NCI-H1105 treated with DMSO at 0.1 percent for 48 hours (cell line): ENCODE data around the gene ST6GALNAC3.
A peak's percentile ranks its signal among the peaks of the same experiment; 100 is the strongest.
"Not testable (repeated sequence)": the region's sequence is repeated elsewhere in the genome, so short reads cannot be mapped to it uniquely, and the experiment has no call there.

Source experiments
- DNase-seq: peaks from one replicate; lab custom pipeline; 2025; lab: John Stamatoyannopoulos, UW

The ST6GALNAC3 gene

GRCh38 chr1:76340056-76340455 lies 265.5 kb downstream of the ST6GALNAC3 start:
- DNase-seq: no peak

GRCh38 chr1:76341816-76342215 lies 267.3 kb downstream of the ST6GALNAC3 start:
- DNase-seq: not testable (repeated sequence)

DNA sequence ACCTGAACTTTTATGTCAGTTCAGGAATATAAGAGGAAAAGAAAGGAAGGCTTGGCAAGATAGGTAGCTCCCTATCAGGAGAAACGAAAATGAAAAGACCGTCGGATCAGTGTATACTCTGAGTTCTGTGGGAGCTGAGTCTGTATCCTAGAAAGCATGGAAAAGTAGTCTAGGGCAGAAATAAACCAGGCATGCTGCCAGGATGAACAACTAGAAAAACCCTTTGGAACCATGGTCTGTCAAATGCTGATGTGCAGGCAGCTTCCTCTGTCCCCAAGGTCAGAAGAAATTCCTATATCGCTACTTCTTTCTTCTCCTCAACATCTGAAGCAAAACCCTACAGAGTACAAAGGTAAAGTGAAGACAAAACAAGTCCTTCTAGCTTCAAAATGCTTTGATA lies 268.8 kb downstream of the ST6GALNAC3 start:
- DNase-seq: no peak

DNA sequence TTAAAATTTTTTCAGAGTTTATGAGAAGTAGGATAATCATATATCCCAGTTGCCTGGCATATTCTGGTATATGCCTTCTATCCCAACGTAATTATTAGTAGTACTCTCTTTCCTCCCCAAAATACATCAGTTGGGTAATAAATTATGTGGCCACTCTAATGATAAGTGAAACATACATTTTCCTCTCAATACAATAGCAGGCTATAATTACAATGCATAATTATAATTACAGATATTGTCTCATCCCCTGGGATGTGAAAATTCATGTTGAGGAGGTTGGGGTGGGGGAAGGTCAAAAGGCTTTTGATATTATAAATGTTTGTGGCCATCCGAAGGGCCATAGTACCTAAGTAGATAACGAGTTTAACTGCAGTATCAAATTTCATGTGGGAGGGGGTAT lies 277.1 kb downstream of the ST6GALNAC3 start:
- DNase-seq: peak; percentile 65

DNA sequence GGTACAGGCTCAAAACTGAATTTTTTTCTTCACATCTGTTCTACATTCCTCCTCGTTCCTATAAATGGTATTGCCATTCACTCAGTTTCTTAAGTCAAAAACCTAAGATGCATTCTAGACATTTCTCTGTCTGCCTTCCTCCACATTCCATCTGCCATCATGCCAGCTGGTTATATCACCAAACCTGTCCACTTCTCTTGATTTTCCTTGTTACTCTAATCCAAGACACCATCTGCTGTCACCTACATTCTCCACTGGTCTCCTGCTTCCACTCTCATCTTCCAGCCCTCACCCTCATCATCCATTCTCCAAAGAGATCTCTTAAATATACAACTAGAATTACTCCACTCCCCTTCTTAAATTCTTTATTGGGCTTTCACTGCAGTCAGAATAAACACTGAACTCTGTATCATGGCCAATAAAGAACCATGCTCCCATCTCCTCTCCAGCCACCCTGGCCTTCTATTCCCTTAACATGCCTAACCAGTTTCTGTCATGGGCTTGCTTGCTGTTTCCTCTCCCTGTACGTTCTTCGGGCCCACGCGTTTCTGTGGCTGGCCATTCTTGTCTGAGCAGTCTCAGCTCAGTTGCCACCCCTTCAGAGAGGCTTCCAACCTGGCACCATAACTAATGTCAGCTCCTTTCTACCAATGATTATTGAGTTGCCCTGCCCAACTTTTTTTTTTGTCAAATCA lies 278.3 kb downstream of the ST6GALNAC3 start:
- DNase-seq: no peak

DNA sequence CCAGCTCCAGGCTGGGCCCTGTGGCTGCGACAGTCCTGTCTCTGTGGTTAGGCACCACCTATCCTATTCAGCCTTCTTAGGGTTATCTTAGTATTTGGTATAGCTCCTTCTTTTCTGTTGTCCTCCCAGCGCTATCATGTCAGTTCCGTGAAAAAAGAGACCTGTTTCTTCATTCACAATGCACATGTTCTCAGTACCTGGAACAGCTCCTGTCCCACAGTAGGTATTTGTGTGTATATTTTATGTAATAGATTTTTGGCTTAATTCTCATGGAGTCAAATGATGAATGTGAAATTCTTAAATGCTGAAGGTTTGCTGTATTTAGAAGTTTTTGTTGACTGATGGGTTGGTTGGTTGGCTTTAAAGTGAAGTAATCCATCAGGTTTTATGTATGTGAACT lies 279.7 kb downstream of the ST6GALNAC3 start:
- DNase-seq: no peak

- DNase-seq: no peak
Measured at GRCh38 chr1:76366726-76367125, 292.2 kb downstream of the ST6GALNAC3 start.

- DNase-seq: peak; percentile 12
Measured at GRCh38 chr1:76371941-76372340, 297.4 kb downstream of the ST6GALNAC3 start.

DNA sequence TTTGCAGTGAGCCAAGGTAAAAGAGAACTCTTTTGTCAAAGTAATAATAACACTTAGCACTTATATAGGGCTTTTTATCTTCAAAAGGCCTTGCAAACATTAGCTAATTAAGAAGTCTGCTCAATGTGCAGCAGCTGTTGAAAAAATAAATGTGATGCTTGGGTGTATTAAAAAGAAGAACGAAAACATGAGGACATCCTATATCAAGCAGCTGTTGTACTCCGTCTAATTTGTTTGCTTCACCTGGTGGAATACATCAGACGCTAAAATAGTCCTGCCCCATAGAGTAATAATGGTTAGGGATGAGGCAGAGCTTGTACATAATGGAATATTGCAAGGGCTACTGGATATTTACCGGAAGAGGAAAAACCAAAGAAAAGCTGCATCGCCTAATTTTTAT lies 299.5 kb downstream of the ST6GALNAC3 start:
- DNase-seq: peak; percentile 95

GRCh38 chr1:76377247-76377646 lies 302.7 kb downstream of the ST6GALNAC3 start:
- no peak for DNase-seq

GRCh38 chr1:76379506-76379905 lies 305.0 kb downstream of the ST6GALNAC3 start:
- DNase-seq: no peak

DNA sequence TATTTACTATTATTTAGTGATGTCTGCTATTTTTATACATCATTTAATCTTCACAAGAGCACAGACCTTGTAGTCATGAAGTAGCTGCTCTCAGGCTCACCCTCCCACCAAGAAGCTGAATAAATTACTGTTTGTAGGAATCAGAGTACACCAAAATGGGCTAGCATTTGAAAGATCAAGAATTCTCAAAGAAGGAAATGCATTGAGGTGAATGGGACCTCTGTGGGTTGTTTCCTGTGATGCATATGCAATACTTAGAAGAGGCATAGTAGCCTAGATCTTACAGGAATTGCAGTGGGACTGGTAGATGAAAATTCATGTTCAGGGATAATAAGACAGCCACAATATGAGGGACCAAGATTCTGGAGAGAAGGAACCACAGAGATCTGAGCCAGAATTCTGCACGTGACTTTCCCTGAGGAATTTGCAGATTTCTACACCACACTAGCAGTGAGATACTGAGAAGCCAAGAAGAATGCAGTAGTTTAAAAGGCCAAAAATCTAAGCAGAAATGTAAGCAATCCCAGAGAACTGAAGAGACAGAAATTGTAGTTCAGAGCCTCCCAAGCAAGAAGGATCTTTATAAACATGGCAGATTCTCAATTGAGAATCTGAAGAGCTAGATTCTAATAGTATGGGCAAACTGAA lies 307.0 kb downstream of the ST6GALNAC3 start:
- no peak for DNase-seq

DNA sequence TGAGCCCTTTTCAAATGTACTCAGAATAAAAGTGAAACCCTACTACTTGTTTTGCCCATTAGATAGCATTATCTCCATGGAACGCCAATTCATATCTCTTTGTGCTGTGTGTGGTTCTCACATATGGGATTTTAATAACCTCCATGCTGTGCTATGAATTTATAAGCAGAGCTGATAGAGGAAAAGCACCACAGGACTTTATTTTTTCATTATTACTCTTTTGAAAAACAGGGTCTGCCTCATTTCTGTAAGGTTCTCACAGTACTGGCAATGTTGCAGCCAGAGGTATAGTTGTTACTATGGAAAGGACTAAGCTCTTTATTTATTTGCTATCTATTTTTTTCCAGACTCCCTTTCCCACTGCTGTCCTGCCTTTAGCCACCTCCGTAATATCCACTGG lies 313.7 kb downstream of the ST6GALNAC3 start:
- no peak for DNase-seq

GRCh38 chr1:76390456-76390855 lies 315.9 kb downstream of the ST6GALNAC3 start:
- DNase-seq: peak; percentile 44

GRCh38 chr1:76395059-76395458 lies 320.5 kb downstream of the ST6GALNAC3 start:
- DNase-seq: no peak

DNA sequence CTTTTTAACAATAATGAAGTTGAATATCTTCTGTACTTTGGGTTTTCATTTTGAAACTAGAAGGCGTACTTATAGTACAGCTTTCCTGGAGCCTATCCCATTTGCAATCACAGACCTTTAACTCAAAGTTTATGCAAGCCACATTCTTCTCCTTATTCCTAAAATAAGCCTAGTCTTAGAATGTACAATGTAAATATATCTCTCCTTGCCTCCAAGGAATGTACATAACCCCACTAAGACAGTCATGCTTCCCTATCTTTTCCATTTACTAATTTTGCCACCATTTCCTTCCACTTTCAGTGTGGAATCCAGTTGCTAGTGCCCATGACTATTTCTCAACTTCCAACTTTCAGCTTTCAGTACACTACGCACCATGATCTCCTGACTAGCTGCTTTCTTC lies 327.6 kb downstream of the ST6GALNAC3 start:
- no peak for DNase-seq

DNA sequence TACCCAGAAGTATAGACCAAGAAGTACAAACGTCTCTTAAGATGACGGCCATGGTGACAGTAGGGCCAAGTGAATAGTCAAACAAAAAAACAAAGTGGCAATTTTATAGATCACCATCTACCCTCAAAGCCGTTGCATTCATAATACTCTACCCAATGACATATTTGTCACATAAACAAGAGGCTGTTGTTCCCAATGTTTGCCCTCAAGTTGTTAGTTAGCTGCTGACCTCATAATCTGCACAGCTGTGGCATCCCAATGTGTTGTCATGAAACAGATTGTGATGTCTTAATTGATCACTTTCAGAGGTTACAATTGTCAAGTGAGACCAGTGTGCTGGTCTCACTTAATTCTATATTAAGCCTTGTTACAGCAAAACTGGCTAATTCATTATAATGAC lies 333.8 kb downstream of the ST6GALNAC3 start:
- DNase-seq: no peak

DNA sequence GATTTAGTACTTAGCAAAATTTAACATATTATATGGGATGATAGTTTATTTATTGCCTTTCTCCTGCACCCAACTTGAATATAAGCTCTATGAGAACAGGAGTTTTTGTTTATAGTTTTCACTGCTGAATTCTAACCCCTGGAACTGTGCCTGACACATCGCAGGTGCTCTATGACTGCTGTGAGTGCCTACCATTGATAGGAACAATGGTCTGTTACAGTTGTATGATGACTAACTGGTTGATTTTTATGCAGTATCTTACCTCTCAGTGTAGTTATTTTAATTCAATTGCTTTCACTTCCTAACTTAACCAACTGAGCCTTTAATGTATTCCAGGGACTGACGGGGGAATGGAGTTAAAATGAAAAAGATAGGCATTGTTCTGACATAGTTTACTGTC lies 336.0 kb downstream of the ST6GALNAC3 start:
- no peak for DNase-seq

GRCh38 chr1:76418531-76418930 lies 344.0 kb downstream of the ST6GALNAC3 start:
- DNase-seq: no peak

GRCh38 chr1:76419603-76420002 lies 345.1 kb downstream of the ST6GALNAC3 start:
- DNase-seq: no peak

GRCh38 chr1:76425201-76426145 lies 350.9 kb downstream of the ST6GALNAC3 start:
- DNase-seq: no peak

DNA sequence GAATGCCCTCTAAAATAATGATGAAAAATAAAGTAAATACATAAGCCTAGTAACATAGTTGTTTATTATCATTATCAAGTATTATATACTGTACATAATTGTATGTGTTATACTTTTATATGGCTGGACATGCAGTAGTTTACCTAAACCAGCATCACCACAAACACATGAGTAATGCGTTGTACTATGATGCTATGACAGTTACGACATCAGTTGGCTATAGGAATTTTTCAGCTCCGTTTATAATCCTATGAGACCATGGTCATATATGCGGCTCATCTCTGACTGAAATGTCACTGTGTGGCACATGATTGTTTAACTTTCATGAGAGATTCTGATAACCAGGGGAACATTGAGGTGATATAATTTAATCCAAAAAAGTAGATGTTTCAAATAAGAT lies 352.1 kb downstream of the ST6GALNAC3 start:
- DNase-seq: no peak

- DNase-seq: no peak
Measured at GRCh38 chr1:76428028-76428427, 353.5 kb downstream of the ST6GALNAC3 start.
